RKO (cell line): ENCODE results near the gene SRRM4.
"Not testable (repeated sequence)": the region's sequence is repeated elsewhere in the genome, so short reads cannot be mapped to it uniquely, and the experiment has no call there.

Experiments
- DNase-seq: peaks from one replicate; pipeline ENCODE4 v3.0.0-alpha.2; 2016; ENCODE audit warnings: low spot score

The SRRM4 gene

DNA sequence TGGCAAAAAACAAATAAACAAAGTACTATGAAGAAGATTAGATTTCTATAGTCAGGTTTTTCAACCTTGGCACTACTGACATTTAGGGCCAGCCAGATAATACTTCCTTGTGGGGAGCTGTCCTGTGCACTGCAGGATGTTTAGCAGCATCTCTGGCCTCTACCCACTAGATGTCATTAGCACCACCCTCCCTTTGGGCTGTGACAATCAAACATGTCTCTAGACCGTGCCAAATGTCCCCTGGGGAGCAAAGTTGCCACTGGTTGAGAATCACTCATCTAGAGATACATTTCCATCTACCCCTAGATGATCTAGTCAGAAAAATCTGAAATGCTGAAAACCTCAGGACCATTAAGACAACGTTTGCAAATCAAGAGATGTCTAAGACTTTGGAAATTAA lies 29.9 kb downstream of the SRRM4 start:
- no peak for DNase-seq

GRCh38 chr12:119012179-119012578 lies 30.8 kb downstream of the SRRM4 start:
- no peak for DNase-seq

DNA sequence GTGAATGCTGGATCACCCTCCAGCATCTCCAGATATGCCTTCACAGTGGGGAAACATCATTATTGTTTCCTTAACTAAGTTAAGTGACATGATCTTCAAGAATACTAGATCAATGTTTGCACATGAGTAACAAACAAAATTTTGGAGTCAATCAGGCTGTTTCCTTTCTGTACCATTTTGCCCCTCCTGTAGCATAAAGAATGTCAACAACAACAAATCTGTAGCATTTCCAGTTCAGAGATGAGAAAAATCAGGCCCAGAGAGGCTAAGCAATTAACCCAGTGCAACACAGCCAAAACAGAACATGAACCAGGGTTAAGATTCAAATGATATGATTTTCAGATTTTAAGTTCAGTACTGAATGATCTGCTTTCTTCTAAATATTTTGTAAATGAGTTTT lies 31.7 kb downstream of the SRRM4 start:
- DNase-seq: no peak

DNA sequence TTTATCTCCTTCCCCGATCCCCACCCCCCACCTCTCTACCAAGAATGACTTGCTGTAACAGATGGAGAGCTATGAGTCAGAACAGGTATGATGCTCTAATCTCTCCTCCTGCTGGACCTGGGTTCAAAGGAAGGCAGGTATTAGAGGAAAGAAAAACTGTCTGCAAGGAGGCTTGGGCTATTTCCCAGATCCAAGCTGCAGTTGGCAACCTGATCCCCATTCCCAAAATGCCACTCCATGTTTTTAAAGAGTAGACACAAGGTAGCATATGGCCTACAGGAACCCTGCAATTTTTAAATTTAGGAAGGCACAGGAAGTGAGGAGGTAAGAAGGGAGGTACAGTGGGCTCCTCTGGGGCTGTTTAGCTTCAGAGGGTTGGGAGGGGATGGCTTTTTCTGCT lies 33.0 kb downstream of the SRRM4 start:
- DNase-seq: no peak

GRCh38 chr12:119016715-119017114 lies 35.4 kb downstream of the SRRM4 start:
- no peak for DNase-seq

- no peak for DNase-seq
These were observed 37.8 kb downstream of the SRRM4 start for GRCh38 chr12:119019166-119019565.

GRCh38 chr12:119020406-119021360 lies 39.3 kb downstream of the SRRM4 start:
- DNase-seq: peak; percentile 37

GRCh38 chr12:119024356-119024755 lies 43.0 kb downstream of the SRRM4 start:
- DNase-seq: no peak

DNA sequence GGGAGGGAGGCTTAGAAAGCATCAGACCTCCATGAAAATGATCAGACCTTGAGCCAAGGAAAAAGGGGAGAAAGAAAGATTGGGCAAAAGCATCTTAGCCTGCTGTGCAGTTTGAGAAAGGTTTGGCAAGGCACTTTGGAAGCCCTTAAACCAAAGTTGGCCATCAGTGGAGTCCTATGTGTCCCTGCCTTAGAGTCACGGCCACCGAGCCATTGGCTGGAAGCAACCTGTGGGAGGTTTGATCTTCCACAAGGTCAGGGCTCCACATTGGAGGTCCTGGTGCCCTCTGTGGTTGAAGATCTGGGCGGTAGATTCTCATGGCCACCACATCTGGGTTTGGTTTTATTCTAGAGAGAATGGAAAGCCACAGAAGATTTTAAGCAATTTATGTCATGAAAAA lies 44.4 kb downstream of the SRRM4 start:
- no peak for DNase-seq

GRCh38 chr12:119033332-119033731 lies 52.0 kb downstream of the SRRM4 start:
- not testable (repeated sequence) for DNase-seq

DNA sequence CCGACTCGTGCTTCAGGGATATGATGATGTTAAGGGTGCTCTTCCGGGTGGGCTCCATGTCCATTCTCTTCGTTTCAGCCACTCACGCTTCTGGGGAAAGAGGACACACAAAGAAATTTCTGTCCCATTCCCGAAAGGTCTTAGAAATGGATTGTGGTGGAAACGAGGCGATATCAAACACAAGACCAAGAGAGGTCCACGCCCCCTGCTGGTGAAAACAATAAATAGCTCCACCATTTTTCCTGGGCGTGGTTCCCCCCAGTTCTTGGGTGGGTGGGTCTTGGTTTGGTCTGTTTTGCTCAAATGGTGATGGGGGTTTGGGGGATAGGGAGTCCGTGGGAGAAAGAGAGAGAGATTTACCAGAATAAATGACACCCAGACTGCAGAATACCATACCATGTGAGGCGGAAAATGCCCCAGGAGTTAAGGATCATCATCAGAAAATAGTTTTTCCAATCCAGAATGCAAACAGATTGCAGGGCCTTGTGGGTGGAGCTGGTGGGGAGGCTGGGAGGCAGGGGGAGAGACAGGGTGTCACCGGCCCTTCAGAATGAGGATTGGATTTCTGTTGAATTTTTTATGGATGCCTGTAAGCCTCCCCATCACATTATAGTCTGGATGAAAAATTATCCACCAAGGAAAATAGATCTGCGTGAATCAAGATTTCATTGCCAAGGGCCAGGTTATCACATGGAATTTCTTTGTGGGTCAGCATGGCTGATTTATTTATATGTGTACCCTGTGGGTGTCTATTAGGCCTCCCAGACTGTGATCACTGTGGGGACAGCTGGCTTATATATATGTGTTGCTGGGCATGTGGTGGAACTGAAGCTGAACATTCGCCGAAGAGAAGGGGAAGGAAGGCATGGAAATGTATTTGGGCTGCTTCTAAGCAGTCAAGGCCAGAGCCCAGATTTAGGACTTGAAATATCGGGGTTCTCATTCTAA lies 55.8 kb downstream of the SRRM4 start:
- DNase-seq: no peak

DNA sequence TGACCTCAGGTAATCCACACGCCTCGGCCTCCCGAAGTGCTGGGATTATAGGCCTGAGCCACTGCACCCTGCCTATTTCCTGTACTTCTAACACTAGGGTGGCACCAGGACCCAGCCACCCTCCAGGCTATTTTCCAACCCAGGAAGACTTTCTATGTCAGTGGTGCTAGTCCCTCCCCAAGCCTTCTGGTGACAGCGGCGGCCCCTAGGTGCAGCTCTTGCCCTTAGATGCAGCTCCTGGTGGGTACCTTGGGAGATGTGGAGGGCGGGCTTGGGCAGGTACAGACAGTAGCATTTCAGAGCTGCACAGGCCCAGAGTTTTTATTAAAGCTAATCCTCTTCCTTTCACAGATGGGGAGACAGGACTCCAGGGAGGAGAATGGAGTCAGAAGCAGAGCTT lies 62.8 kb downstream of the SRRM4 start:
- DNase-seq: no peak

GRCh38 chr12:119047641-119048040 lies 66.3 kb downstream of the SRRM4 start:
- no peak for DNase-seq

GRCh38 chr12:119050663-119051062 lies 69.3 kb downstream of the SRRM4 start:
- no peak for DNase-seq

GRCh38 chr12:119051474-119051873 lies 70.1 kb downstream of the SRRM4 start:
- no peak for DNase-seq

DNA sequence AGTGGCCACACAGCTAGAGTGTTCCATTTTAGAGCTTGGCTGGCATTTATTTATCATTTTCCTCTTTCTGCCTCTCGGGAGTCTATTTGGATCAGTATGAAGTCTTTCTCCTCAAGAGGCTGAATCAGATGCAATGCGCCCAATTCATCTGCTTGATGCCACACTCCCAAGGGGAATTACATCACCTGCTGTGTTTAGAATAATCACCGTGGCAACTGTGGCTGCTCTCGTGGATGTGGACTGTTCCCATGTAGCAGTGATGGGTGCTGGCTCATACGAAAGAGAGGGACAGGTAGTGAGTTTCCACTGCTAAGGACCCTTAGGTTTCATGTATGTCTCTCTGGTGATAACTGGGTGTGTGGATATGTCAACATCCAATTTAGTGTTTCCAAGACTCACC lies 70.7 kb downstream of the SRRM4 start:
- no peak for DNase-seq

GRCh38 chr12:119055977-119056376 lies 74.6 kb downstream of the SRRM4 start:
- no peak for DNase-seq

DNA sequence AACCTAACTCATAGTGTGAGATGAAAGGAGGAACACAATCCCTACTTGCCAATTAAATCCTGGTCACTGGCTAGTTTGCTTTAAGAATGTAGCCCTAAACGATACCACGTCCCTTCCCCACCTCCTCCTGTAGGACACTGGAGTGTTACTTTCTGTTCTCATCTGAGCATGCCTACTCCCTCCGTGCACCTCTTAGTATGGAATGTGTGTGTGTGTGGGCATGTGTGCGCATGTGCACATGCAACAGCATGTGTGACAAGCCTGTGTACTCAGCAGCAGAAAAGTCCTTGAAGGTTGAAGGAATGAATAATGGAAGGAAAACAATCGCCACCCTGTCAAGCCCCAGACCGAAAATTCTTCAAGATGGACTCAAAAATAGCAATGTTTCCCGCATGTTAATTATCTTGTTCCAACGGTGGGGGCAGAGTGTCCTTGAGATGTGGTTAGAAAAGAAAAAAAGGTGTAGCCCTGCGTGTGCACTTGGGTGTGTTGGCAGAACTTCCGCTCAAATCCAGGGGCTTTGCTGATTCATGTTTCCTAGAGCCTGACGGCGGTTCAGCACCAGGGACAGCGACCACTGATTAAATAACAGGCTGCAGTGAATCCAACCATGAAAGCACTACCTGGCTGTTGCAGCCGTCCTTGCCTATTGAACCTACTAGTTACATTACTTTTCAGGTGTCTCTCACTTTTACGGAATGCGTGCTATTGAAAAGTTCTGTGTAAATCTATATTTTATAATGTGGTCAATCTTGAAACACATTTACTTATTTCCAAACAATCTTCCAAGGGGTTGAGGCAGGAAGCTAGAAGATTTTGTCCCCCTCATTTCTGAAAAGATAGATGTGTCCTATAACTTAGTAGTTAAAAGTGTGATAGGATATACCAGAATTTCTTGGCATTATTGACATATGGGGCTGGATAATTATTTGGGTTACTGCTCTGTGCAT lies 79.8 kb downstream of the SRRM4 start:
- peak; percentile 75 for DNase-seq

- DNase-seq: no peak
These were observed 87.0 kb downstream of the SRRM4 start for GRCh38 chr12:119068129-119068856.

GRCh38 chr12:119069147-119069642 lies 87.9 kb downstream of the SRRM4 start:
- DNase-seq: no peak

DNA sequence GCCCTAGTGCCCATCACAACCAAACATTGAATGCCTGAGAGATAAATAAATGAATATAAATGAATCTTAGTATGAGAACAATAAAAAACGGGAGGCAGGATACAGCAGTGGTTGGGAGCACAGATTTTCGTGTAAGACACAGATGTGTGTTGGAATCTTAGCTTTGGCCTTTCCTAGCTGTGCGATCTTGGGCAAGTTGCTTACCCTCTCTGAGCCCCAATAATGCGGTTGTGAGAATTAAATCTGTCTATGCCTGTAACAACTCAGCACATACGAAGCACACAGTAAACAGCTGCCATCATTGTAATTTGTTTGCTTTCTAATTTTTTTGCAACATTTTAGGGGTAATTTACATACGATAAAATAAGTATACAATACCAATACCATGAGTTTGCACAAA lies 89.8 kb downstream of the SRRM4 start:
- no peak for DNase-seq
